ENCODE results near the gene HECW1.

The HECW1 gene

DNA sequence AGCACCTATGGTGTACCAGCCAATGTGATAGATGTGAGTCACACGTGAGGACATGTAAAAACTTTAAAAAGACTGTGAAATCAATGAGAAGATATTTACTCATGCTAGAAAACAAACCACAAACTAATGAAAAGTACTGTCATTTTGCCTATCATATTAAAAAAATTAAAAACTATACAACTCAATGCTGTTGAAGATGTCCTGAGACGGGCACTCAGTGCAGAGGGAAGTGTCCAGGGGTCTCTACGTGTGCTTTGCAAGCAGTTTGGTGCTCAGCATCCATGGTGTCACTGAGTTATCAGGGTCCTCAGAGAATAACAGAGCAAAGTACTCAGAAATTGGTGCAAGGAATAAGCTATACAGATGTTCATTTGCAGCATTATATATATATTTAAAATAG, 162.3 kb downstream of the HECW1 start:
- DNase-seq, result no peak

DNA sequence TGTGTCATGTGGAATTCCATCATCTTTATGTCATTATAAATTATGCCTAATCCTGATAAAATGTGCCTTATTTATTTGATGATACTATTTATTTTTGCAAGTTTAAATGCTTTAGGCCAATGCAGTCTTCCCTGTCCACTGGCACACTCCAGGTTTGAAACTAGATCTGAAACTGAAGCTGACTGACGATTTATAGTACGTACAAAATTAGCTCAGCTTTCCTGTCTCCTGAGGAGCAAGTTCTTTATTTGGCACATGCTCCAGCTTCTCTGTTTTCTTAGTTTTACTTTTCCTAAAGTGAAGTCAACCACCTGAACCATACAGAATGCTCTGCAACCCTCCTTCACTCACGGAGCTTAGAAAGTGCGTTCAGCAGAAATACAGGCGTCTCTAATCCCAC, 164.1 kb downstream of the HECW1 start:
- no peak for DNase-seq

- no peak for DNase-seq
Measured at GRCh38 chr7:43278088-43278644, 165.7 kb downstream of the HECW1 start.

- no peak for DNase-seq
Measured at GRCh38 chr7:43281268-43281667, 168.8 kb downstream of the HECW1 start.

GRCh38 chr7:43283706-43284105, 171.3 kb downstream of the HECW1 start:
- DNase-seq, result no peak

GRCh38 chr7:43289826-43290225, 177.4 kb downstream of the HECW1 start:
- DNase-seq, result no peak

DNA sequence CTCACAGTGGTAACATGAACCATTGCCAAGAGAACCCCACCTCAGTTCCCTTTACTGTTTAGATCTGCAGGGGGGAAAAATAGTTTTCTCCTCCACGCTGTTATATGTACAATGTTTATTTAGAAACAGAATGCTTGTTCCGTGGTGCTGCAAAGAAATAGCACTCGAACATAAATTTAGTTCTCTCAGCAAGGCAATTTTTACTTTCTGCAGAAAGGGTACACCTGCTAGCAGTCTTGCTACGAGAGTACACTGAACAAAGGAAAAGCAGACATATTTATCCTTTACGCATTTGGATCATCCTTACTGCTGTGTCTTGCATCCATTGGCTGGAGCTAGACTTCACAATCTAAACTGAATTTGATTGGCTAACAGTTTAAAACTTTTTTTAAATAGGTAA, 178.5 kb downstream of the HECW1 start:
- no peak for DNase-seq

GRCh38 chr7:43291789-43292188, 179.3 kb downstream of the HECW1 start:
- no peak for DNase-seq

- DNase-seq, result no peak
Measured at GRCh38 chr7:43292384-43292783, 179.9 kb downstream of the HECW1 start.

DNA sequence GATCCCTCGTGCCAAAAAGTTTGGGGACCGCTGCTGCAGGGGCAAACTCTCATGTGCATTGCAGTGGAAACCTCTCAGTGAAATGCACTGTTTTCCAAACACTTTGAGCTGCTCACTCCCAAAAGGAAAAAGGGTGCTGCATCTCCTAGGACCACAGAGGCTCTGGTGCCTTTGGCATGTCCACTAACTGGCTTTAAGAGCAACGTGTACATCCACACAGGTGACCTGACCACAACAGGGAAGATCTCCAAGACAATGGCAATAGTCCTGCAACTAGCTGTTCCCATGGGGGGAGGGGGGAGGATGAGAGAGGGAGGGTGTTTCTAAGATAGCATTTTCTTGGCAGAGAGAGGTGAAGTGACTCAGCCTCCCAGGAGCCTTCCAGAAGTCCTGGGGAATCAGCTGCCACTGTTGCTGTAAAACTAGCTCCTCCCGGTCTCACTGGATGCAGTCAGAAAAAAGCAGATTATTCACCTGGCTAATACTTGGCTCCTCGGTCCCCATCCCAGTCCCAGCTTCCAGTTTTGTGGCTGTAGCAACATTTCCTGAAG, 181.7 kb downstream of the HECW1 start:
- DNase-seq, result no peak

- DNase-seq, result no peak
Measured at GRCh38 chr7:43295429-43295828, 183.0 kb downstream of the HECW1 start.

- no peak for DNase-seq
Measured at GRCh38 chr7:43296306-43296705, 183.9 kb downstream of the HECW1 start.

- DNase-seq, result no peak
Measured at GRCh38 chr7:43298617-43299016, 186.2 kb downstream of the HECW1 start.

DNA sequence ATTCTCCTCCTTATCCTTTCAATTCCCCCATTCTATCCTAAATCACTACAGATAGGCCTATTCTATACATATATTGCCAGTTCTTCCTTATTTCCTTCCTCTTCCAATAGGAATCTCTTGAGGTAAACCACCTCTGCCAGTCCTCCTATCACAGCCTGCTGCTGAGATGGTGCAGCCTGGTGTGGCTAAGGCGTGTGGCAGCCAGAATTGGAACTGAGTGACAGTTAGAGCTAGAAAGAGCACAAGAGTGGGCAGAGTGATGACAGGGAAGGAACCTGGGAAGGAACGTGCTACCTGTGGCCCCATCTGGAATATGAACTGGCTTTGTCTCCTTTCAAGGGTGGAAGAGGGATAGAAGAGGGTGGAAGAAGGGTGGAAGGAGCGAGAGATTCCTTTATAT, 187.7 kb downstream of the HECW1 start:
- DNase-seq, result no peak

GRCh38 chr7:43302211-43302711, 189.8 kb downstream of the HECW1 start:
- DNase-seq, result no peak

DNA sequence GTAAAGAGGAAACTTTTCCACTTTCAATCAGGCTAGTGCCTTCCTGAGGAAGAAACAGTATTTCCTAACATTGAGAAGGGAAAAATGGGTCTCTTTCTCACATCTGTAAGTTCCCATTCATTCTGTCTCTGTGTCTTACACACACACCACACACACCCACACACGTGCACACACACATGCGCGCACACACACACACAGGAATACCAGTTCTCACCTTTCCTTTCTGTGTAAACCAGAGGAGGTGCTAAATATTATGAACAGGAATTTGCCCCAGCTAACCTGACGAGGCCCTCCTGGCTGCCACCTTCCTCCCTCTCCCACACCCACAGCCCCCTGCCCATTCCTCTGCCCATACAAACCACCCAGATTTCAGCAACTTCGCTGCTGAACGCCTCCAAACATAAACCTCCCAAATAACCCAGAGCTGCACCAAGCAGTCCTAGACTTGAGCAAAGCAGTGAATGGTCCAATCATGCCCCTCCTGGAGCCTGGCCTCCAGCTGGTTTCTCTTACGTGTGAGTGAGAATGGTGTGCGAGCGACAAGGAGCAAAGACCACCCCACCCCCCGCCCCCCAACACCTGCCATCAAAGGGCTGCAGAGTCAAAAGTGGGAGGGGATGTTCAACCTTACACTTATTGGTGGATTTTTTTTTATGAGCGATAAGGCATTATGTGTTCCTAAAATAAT, 190.5 kb downstream of the HECW1 start:
- DNase-seq, result no peak

DNA sequence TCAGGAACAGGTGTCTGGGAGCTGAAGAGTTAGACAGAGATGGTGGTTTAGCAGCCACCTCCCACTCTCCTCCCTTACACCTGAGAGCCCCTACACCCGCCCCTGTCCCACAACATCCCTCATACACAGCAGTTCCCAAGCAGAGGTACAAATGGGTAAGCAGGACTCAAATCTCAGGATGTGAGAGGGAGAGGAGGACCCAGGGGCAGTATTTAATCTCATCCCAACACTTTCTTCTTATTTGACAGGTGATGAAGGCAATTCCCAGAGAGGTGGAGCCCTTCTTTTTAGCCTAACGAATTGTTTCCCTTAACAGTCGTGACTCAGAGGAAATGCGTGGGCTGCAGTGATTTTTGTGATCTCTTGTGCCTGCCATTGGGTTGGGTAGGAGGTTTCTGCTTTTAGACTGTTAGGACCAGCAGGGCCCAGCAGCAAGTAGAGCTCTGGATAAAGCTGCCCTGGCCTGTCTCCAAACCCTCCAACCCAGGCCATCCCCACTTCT, 191.3 kb downstream of the HECW1 start:
- no peak for DNase-seq

DNA sequence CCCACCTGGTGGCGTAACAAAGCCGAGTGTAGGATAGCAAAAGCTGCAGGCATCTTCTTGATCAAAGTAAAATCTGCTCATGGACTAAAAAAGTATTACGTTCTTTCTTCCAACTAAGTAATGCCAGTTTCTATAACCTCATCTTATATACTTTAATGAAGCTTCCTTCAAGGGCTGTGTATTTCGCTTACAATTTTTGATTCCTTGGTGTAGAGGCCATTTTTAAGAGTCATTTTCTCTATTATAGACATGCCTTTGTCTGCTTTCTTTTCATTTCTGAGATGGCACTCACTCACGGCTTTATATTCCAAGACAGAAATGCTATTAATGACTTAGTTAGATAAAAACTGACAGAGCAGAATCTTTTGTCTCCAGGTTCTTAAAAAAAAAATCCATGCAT, 194.0 kb downstream of the HECW1 start:
- DNase-seq, result no peak

- no peak for DNase-seq
Measured at GRCh38 chr7:43307522-43307921, 195.1 kb downstream of the HECW1 start.

DNA sequence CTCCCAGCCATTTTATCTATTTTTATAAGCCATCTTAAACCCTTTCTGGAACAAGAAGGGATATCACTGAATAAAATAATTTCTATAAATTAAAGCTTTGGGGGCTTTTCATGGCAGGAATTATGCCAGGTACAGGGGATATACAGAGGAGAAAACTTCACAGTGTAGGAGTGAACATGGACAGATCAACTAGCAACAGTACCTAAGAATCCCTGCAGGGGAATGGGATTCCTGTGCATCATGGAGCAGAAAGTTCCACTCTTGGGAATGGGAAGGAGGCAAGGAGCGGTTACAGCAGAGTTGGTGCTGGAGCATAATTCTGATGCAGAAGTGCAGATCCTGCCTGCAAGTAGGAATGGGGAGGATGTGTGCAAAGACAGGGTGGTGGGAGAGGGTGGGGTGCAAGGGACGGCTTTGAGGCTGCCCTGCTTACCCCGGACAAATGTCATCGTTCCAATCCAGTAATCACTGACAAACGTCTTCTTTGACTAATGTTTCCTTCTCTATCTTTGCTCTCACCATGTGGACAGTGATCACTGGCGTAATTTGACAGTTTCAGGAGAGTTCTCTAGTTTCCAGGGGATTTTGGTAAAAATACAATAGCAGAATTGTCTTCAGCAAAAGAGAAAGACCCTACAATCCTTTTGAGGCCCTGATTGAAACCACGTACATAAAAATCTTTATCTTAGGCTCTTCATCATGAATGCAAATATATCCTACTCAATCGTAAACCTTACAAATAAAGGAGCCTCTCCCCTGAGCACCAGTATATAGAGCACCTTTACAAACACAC, 196.7 kb downstream of the HECW1 start:
- DNase-seq, result no peak

DNA sequence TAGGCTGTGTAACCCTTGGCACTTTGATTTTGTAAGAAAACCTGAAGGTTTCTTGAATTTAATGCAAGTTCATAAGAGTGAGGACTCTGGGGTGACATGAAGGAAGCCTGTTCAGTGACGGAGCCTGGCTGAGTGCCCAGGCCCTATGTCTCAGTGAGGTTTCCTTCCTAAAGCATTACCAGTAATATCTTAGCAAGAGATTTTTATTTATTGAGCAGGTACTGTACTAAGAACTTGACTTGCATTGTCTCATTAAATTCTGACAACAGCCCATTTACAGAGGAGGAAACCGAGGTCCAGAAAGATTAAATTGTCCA, 197.2 kb downstream of the HECW1 start:
- DNase-seq, result no peak

GRCh38 chr7:43311052-43311451, 198.6 kb downstream of the HECW1 start:
- DNase-seq, result no peak

DNA sequence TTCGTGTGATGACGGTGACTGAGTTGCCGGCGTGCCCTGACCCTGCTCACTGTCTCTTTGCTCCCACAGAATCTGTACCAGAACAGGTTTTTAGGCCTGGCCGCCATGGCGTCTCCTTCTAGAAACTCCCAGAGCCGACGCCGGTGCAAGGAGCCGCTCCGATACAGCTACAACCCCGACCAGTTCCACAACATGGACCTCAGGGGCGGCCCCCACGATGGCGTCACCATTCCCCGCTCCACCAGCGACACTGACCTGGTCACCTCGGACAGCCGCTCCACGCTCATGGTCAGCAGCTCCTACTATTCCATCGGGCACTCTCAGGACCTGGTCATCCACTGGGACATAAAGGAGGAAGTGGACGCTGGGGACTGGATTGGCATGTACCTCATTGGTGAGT, 199.2 kb downstream of the HECW1 start:
- DNase-seq, result no peak
